Stimulated activated CD4-positive, alpha-beta T cell treated with anti-CD3 and anti-CD28 coated beads, Interleukin-2, amount 100 ng/mL, for 24 hours (primary cell): Measurements from ENCODE around the gene HEATR9.

Experiments used
- DNase-seq, 2 donors: peaks; one replicate each; pipeline ENCODE4 v3.0.0-alpha.2; 2020

The HEATR9 gene

GRCh38 chr17:35856603-35857002, 12.1 kb downstream of the HEATR9 start:
- DNase-seq: no peak

- DNase-seq: no peak
Observed at GRCh38 chr17:35855965-35856364, 12.7 kb downstream of the HEATR9 start.

- DNase-seq: peak; percentile 36 to 57
Observed at GRCh38 chr17:35849469-35850348, 19.0 kb downstream of the HEATR9 start.

- DNase-seq: no peak
Observed at GRCh38 chr17:35847633-35848373, 20.9 kb downstream of the HEATR9 start.

- no peak for DNase-seq
Observed at GRCh38 chr17:35847006-35847405, 21.7 kb downstream of the HEATR9 start.

GRCh38 chr17:35846055-35846809, 22.5 kb downstream of the HEATR9 start:
- no peak for DNase-seq

GRCh38 chr17:35844547-35844946, 24.1 kb downstream of the HEATR9 start:
- DNase-seq: no peak

GRCh38 chr17:35843698-35844097, 25.0 kb downstream of the HEATR9 start:
- no peak for DNase-seq

- DNase-seq: no peak
Observed at GRCh38 chr17:35842239-35842638, 26.5 kb downstream of the HEATR9 start.

- DNase-seq: no peak
Observed at GRCh38 chr17:35841505-35841904, 27.2 kb downstream of the HEATR9 start.

GRCh38 chr17:35841101-35841500, 27.6 kb downstream of the HEATR9 start:
- DNase-seq: no peak

- no peak for DNase-seq
Observed at GRCh38 chr17:35825206-35825605, 43.5 kb downstream of the HEATR9 start.

GRCh38 chr17:35821308-35821707, 47.4 kb downstream of the HEATR9 start:
- no peak for DNase-seq

GRCh38 chr17:35819455-35819854, 49.2 kb downstream of the HEATR9 start:
- no peak for DNase-seq

- no peak for DNase-seq
Observed at GRCh38 chr17:35817196-35817595, 51.5 kb downstream of the HEATR9 start.

GRCh38 chr17:35816723-35817122, 52.0 kb downstream of the HEATR9 start:
- no peak for DNase-seq

GRCh38 chr17:35812456-35812855, 56.2 kb downstream of the HEATR9 start:
- DNase-seq: no peak

GRCh38 chr17:35811759-35812158, 56.9 kb downstream of the HEATR9 start:
- no peak for DNase-seq

- no peak for DNase-seq
Observed at GRCh38 chr17:35809855-35810461, 58.7 kb downstream of the HEATR9 start.

- DNase-seq: peak; percentile 95
Observed at GRCh38 chr17:35808962-35809854, 59.5 kb downstream of the HEATR9 start, which contains the start of gene TAF15. TAF15 (plus strand) TSS chr17:35809484; CDS start chr17:35809570, 86 bp downstream.

GRCh38 chr17:35808240-35808961, 60.3 kb downstream of the HEATR9 start:
- DNase-seq: no peak
